IPS-11a (cell line): ENCODE results near the gene MPIG6B.

Source experiments
- H3K4me3 ChIP-seq: one replicate; pipeline ENCODE4 v1.5.1; 2013; ENCODE audit warnings: low read depth, low read length, control low read depth

The MPIG6B gene

GRCh38 chr6:31765559-31765909 is 42.4 kb downstream of the MPIG6B start:
- no peak overlapping the region for H3K4me3 ChIP-seq

DNA sequence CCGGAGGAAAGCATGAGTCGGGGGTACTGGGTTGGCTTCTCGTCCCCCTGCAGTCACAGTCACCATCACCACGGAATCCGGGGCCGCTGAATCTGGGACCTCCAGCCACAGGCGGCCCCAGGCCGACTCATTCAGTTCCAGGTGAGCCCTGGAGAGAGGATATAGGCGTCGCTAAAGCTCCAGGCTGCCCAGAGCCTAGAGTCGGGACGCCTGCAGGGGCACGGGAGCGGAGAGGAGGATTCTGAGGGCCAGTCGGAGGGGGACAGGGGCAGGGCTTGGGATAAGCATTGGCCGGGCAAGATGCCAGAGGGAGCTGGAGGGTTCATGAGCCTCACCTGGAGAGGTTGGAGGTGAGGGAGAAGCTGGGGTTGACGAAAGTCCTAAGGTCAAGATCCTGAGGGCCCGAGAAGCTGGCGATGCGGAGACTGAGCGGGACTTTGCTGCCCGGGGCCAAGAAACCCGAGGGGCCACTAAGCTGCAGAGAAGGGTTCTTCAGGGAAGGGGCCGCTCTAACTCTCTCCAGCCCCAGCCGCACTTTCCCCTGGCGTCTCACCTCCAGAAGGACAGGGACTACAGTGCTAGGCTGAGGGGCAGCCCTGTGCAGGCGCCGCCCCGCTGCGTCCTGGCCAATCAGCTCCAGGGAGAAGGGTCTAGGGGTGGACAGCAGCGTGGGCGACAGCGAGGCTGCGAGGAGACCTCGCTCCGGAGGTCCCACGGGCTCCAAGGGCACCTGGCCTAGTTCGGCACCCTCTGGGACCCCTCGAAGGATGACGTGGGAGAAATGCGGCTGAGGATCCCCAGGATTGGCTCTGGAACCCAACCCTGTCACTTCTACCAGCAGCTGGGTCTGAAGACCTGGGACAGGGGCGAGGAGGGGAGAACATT is 43.0 kb downstream of the MPIG6B start:
- H3K4me3 ChIP-seq, result no peak overlapping the region

DNA sequence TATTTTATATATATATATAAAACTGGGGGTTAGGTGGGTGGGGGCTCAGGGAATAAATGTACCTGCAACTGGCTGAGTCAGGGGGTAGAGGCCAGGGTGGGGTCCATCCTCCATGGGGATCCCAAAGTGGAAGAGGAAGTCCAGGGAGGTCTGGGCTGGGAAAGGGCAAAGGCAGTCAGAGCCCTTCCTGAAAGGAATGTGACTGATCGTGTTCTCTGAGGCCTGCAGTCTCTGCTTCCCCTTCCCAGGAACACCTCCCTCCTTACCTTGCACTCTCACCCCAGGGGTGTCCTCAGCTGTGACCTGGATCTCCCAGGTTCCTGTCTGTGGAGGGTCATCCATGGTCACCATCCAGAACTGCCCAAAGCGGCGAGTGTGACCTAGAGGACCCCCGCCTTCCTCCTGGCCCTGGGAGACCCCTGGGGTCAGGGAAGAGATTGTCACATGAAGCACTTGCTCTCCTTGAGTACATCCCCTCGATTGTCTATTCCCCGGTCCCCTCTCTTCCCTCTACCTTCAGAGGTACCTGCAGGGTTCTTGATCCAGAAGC is 44.0 kb downstream of the MPIG6B start:
- H3K4me3 ChIP-seq, result no peak overlapping the region

- H3K4me3 ChIP-seq, result no peak overlapping the region
Observed at GRCh38 chr6:31768363-31769257, 45.4 kb downstream of the MPIG6B start.

DNA sequence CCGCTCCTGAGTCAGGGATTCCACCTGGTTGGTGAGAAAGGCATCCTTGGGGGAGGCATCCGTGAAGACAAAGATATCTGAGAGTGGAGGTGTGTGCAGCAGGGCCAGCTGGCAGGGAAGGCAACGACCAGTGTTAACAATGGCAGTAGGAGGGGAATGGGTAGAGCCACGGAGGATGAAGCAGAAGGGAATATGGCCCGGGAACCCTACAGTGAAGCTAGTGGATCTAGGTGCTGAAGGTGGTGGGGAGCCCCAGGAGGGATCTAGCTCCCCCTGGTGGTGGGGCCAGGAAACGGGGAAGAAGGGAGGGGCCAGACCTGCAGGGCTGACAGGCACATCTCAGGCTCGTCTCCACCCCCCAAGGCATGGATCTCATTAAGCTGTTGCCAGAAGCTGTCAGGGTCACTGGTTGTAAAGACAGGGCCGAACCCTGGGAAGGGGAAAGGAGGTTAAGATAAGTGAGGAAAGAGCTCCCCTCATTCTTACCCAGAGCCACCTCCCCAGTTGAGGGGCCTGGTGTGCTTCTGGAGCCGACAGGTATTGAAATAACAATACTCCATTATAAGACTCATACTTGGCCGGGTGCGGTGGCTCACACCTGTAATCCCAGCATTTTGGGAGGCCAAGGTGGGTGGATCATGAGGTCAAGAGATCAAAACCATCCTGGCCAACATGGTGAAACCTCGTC is 46.7 kb downstream of the MPIG6B start:
- no peak overlapping the region for H3K4me3 ChIP-seq

DNA sequence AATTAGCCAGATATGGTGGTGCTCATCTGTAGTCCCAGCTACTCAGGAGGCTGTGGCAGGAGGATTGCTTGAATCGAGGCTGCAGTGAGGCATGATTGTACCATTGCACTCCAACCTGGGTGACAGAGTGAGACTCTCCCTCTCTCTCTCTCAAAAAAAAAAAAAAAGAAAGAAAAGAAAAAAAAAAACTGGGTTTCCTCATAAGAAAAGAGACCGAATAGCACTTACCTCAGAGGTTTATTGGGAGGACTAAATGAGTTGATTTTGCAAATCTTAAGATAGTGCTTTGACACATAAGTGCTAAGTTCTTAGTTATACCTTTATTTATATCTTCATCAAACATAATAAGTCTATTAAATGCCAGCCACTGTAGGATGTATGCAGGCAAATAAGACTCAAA is 47.7 kb downstream of the MPIG6B start:
- no peak overlapping the region for H3K4me3 ChIP-seq

GRCh38 chr6:31771992-31772358 is 48.8 kb downstream of the MPIG6B start:
- H3K4me3 ChIP-seq, result no peak overlapping the region

DNA sequence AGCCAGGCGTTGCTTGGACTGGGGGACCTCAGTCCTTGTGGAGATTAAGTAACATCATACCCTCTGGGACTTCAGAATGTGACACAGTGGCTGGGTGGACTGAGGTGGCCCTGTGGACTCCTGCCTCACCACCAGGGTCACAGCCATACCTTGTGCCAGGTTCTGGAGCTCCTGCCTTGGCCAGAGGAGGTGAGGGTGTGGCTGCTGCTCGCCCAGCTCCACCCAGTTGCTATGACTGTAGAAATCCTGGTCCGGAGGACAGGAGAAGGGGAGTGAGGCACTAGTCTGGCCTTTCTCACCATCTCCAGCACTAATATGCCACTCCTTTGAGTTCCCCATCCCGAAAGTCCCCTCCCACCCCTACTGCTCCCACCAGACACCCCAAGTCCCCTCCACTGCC is 52.0 kb downstream of the MPIG6B start:
- H3K4me3 ChIP-seq, result no peak overlapping the region

- H3K4me3 ChIP-seq, result no peak overlapping the region
Observed at GRCh38 chr6:31775633-31776484, 52.7 kb downstream of the MPIG6B start.
